CD14-positive monocyte (primary cell): ENCODE measurements around the gene TGFB1I1. TPM values are rescaled to one million over a fixed set of nuclear protein-coding genes. Genes with fewer than 3 reads are reported as not detected.
A peak's percentile ranks its signal among the peaks of the same experiment; 100 is the strongest.

Experiments
- DNase-seq, 3 donors: peaks; one replicate each; pipeline ENCODE4 v3.0.0-alpha.2; 2011 to 2022
- H2AFZ ChIP-seq: 2 replicates; pipeline ENCODE4 v1.6.0; 2012; ENCODE audit warnings: mild to moderate bottlenecking, low read depth, low read length, inconsistent platforms; ENCODE audit not compliant: insufficient read depth, poor library complexity, severe bottlenecking
- H3K27ac ChIP-seq, 2 donors: 1 replicate in 1 of 2; 2 replicates in 1 of 2; pipeline ENCODE4 v1.5.1; 2012 to 2013; ENCODE audit warnings: low read length in 2 of 2, control low read depth in 1 of 2, inconsistent platforms in 1 of 2, low read depth in 1 of 2, mild to moderate bottlenecking in 1 of 2
- H3K27me3 ChIP-seq, 2 donors: one replicate each; pipeline versions ENCODE4 v1.6.0 to v1.6.1; 2011 to 2013; ENCODE audit warnings: low read length in 2 of 2; ENCODE audit not compliant: control insufficient read depth in 2 of 2, insufficient read depth in 2 of 2
- H3K36me3 ChIP-seq, 2 donors: replicated peaks in 1 of 2; 1 replicate in 1 of 2; 2 replicates in 1 of 2; pipeline versions ENCODE4 v1.5.1 to v1.6.1; 2012 to 2013; ENCODE audit warnings: low read length in 2 of 2, control low read depth in 1 of 2, inconsistent platforms in 1 of 2, mild to moderate bottlenecking in 1 of 2; ENCODE audit not compliant: insufficient read depth in 2 of 2, control insufficient read depth in 1 of 2
- H3K4me1 ChIP-seq, 2 donors: 1 replicate in 1 of 2; 2 replicates in 1 of 2; pipeline versions ENCODE4 v1.5.1 to v1.6.1; 2012 to 2013; ENCODE audit warnings: low read length in 2 of 2, control low read depth in 1 of 2, inconsistent platforms in 1 of 2, mild to moderate bottlenecking in 1 of 2, moderate library complexity in 1 of 2; ENCODE audit not compliant: insufficient read depth in 2 of 2, control insufficient read depth in 1 of 2
- H3K4me2 ChIP-seq: replicated peaks from 2 replicates; pipeline ENCODE3; 2012; ENCODE audit warnings: low read length, moderate library complexity, mild to moderate bottlenecking; ENCODE audit not compliant: poor library complexity, severe bottlenecking; ENCODE audit errors: extremely low read depth
- H3K4me3 ChIP-seq, 3 experiments: fragments of 200-600 bp in 1 of 3; sonication (generic) in 1 of 3; replicated peaks in 1 of 3; 1 replicate in 2 of 3; 2 replicates in 1 of 3; pipeline ENCODE4 v1.5.1; 2011 to 2013; ENCODE audit warnings: low read length in 3 of 3, mild to moderate bottlenecking in 3 of 3, control low read depth in 2 of 3, low read depth in 2 of 3, inconsistent platforms in 1 of 3, moderate library complexity in 1 of 3
- H3K79me2 ChIP-seq: 2 replicates; pipeline ENCODE4 v1.6.0; 2012; ENCODE audit warnings: mild to moderate bottlenecking, control low read depth, inconsistent platforms, low read length, moderate library complexity; ENCODE audit not compliant: insufficient read depth
- H3K9ac ChIP-seq: 2 replicates; pipeline ENCODE4 v1.6.0; 2017; ENCODE audit warnings: low read length, mild to moderate bottlenecking; ENCODE audit not compliant: insufficient read depth, poor library complexity, severe bottlenecking
- H3K9me3 ChIP-seq, 2 donors: replicated peaks in 1 of 2; 1 replicate in 1 of 2; 2 replicates in 1 of 2; pipeline versions ENCODE4 v1.5.1 to v1.6.1; 2012 to 2013; ENCODE audit warnings: low read length in 2 of 2, control low read depth in 1 of 2; ENCODE audit not compliant: control insufficient read depth in 1 of 2, insufficient read depth in 1 of 2
- H4K20me1 ChIP-seq: 2 replicates; pipeline ENCODE4 v1.6.0; 2012; ENCODE audit warnings: mild to moderate bottlenecking, low read length, control low read depth, moderate library complexity; ENCODE audit not compliant: insufficient read depth
- H3K27ac Mint-ChIP-seq, 7 donors: one replicate each; pipeline ENCODE4 v1.8.0; 2020; ENCODE audit warnings: mild to moderate bottlenecking in 7 of 7, mixed read lengths in 7 of 7, moderate library complexity in 6 of 7, inconsistent platforms in 2 of 7
- H3K27me3 Mint-ChIP-seq, 3 donors: one replicate each; pipeline ENCODE4 v1.8.0; 2021 to 2022; ENCODE audit warnings: low read depth in 3 of 3, mild to moderate bottlenecking in 3 of 3, mixed read lengths in 3 of 3, moderate library complexity in 3 of 3, inconsistent platforms in 1 of 3
- H3K36me3 Mint-ChIP-seq, 2 donors: one replicate each; pipeline ENCODE4 v1.8.0; 2020; ENCODE audit warnings: mixed read lengths in 2 of 2, inconsistent platforms in 1 of 2, mild to moderate bottlenecking in 1 of 2
- H3K4me1 Mint-ChIP-seq: one replicate; pipeline ENCODE4 v1.8.0; 2020; ENCODE audit warnings: mild to moderate bottlenecking, mixed read lengths
- H3K4me3 Mint-ChIP-seq, 2 donors: one replicate each; pipeline ENCODE4 v1.8.0; 2020; ENCODE audit warnings: mild to moderate bottlenecking in 2 of 2, mixed read lengths in 2 of 2, moderate library complexity in 1 of 2
- H3K9me3 Mint-ChIP-seq, 7 donors: one replicate each; pipeline ENCODE4 v1.8.0; 2020 to 2022; ENCODE audit warnings: mixed read lengths in 7 of 7, mild to moderate bottlenecking in 6 of 7, moderate library complexity in 6 of 7, inconsistent platforms in 2 of 7
- WGBS: methylation state at CpG from one replicate; pipeline ENCODE4 v1.1.5; 2013; ENCODE audit warnings: missing lambda C conversion rate; ENCODE audit not compliant: insufficient coverage; 5-methylcytosine and 5-hydroxymethylcytosine counted together
- intact Hi-C, 2 donors: fragments of 100-400 bp; cut with micrococcal nuclease; formaldehyde crosslinking; loops; one replicate each; pipeline versions ENCODE4 v1.15.0 to v1.15.1; 2023
- polyA plus RNA-seq, 3 donors: library from polyadenylated mRNA; depleted of rRNA in 1 of 3; unstranded in 2 of 3; stranded (reverse) in 1 of 3; fragments of 300-500 nt in 2 of 3; fragments of >200 nt in 1 of 3; fragmentation: Illumina TruSeq in 2 of 3; gene quantifications; 1 replicate in 2 of 3; 2 replicates in 1 of 3; pipeline ENCODE4 v1.2.3, GENCODE V29; 2012 to 2021
- TF ChIP-seq, protein P1 (sequence below): fragments of 200-600 bp; IDR thresholded peaks from one replicate; pipeline ENCODE4 v1.8.0; 2022; ENCODE audit warnings: antibody characterized with exemption, mild to moderate bottlenecking

The TGFB1I1 gene
- polyA plus RNA-seq, 3 donors: 0.11 to 0.16 TPM; not detected in 1

- H3K27ac Mint-ChIP-seq: peak overlapping the region in 1 of 7 donors; percentile 42
- Histone ChIP-seq H3K4me1 (peaks cover 6 to 8% of the 10 kb centered on the region in 2 donors), H4K20me1 (no peaks in the 10 kb centered on the region), H3K79me2 (no peaks in the 10 kb centered on the region), H3K4me3 (no peak overlapping the region), H3K27me3 (peaks cover 0 to 10% of the 10 kb centered on the region in 2 donors), H2AFZ (no peak overlapping the region), H3K9me3 (no peaks in the 10 kb centered on the region), H3K36me3 (peaks cover 29 to 53% of the 10 kb centered on the region in 2 donors), H3K4me2 (no peak overlapping the region), H3K27ac (no peak overlapping the region), H3K9ac (no peak overlapping the region)
- H3K9me3 Mint-ChIP-seq: peaks cover 0 to 6% (median 0%) of the 10 kb centered on the region in 7 donors
- 33% methylated on average over 1 of the region's 5 CpGs for WGBS
- H3K36me3 Mint-ChIP-seq: peaks cover 43 to 53% of the 10 kb centered on the region in 2 donors
- H3K27me3 Mint-ChIP-seq: peaks cover 6 to 15% (median 14%) of the 10 kb centered on the region in 3 donors
- TF ChIP-seq, protein P1, sequence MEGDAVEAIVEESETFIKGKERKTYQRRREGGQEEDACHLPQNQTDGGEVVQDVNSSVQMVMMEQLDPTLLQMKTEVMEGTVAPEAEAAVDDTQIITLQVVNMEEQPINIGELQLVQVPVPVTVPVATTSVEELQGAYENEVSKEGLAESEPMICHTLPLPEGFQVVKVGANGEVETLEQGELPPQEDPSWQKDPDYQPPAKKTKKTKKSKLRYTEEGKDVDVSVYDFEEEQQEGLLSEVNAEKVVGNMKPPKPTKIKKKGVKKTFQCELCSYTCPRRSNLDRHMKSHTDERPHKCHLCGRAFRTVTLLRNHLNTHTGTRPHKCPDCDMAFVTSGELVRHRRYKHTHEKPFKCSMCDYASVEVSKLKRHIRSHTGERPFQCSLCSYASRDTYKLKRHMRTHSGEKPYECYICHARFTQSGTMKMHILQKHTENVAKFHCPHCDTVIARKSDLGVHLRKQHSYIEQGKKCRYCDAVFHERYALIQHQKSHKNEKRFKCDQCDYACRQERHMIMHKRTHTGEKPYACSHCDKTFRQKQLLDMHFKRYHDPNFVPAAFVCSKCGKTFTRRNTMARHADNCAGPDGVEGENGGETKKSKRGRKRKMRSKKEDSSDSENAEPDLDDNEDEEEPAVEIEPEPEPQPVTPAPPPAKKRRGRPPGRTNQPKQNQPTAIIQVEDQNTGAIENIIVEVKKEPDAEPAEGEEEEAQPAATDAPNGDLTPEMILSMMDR: no peak
- H3K4me3 Mint-ChIP-seq: no peak overlapping the region
- intact Hi-C loops: no loop called here
- H3K4me1 Mint-ChIP-seq: peaks cover 25% of the 10 kb centered on the region
- DNase-seq: no peak
These were observed 4.7 kb upstream of the TGFB1I1 start for GRCh38 chr16:31467151-31467773.

GRCh38 chr16:31467858-31468257 lies 4.1 kb upstream of the TGFB1I1 start:
- no peak for DNase-seq
- Histone ChIP-seq H3K79me2 (no peaks in the 10 kb centered on the region), H3K4me1 (peaks cover 8 to 13% of the 10 kb centered on the region in 2 donors), H3K36me3 (peaks cover 24 to 47% of the 10 kb centered on the region in 2 donors), H2AFZ (no peak overlapping the region), H3K27me3 (peaks cover 0 to 16% of the 10 kb centered on the region in 2 donors), H3K4me2 (no peak overlapping the region), H3K9me3 (peaks cover 0 to 3% of the 10 kb centered on the region in 2 donors), H4K20me1 (no peaks in the 10 kb centered on the region), H3K27ac (no peak overlapping the region), H3K9ac (no peak overlapping the region), H3K4me3 (no peak overlapping the region)
- no peak overlapping the region for H3K27ac Mint-ChIP-seq
- WGBS: 100% methylated on average over 1 of the region's 5 CpGs
- H3K4me3 Mint-ChIP-seq: no peak overlapping the region
- peaks cover 30% of the 10 kb centered on the region for H3K4me1 Mint-ChIP-seq
- peaks cover 6 to 21% (median 20%) of the 10 kb centered on the region in 3 donors for H3K27me3 Mint-ChIP-seq
- TF ChIP-seq, protein P1: no peak
- intact Hi-C loops: no loop called here
- H3K36me3 Mint-ChIP-seq: peaks cover 38 to 50% of the 10 kb centered on the region in 2 donors
- peaks cover 4 to 12% (median 5%) of the 10 kb centered on the region in 7 donors for H3K9me3 Mint-ChIP-seq
